ENCODE results near the gene TGFBR3.
A peak's percentile ranks its signal among the peaks of the same experiment; 100 is the strongest.

TGFBR3 gene

DNA sequence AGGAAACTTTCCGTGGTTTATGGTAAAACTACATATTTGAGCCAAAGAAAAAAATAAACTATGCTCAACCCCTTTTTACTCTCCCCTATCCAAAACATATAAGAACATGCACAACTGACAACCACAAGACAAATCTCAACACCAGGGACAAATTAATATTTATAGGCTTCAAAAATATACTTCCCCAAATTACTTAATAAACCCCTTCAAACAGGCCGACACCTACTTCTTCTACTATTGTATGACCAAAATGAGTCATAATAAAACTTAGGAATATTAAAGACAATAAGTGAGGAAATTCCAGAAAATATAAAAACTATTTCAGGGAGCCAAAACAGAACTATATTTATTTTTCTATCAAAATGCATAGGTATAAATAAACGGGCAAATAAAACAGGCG is 71.5 kb downstream of the TGFBR3 start:
- Histone ChIP-seq H3K36me3 (ENCODE audit: control insufficient read depth, insufficient read depth, low read length) (no peaks in the 10 kb centered on the region), H3K9me3 (ENCODE audit: control insufficient read depth, low read length) (no peaks in the 10 kb centered on the region), H3K27ac (ENCODE audit: insufficient read depth, low read length, poor library complexity, severe bottlenecking) (no peak overlapping the region), H3K4me1 (ENCODE audit: control insufficient read depth, insufficient read depth, low read length, poor library complexity, severe bottlenecking) (peaks cover 4% of the 10 kb centered on the region), H3K27me3 (replicated peaks; ENCODE audit: control insufficient read depth, insufficient read depth, low read length, poor library complexity, severe bottlenecking) (no peaks in the 10 kb centered on the region), H3K4me3 (ENCODE audit: insufficient read depth, low read depth, low read length, poor library complexity, severe bottlenecking) (no peak overlapping the region)
- DNase-seq = no peak

DNA sequence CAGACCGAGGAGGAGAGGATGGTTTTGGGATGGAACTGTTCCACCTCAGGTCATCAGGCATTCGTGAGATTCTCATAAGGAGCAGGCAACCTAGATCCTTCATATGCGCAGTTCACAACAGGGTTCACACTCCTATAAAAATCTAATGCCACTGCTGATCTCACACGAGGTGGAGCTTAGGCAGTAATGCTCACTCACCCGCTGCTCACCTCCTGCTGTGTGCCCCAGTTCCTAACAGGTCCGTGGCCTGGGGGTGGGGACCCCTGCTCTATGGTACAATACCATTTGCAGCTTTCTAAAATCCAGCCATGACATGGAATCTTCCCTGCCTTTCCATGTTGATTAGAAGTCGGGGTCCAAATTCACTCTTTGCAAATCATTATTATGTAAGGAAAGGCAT is 72.1 kb downstream of the TGFBR3 start:
- no peak overlapping the region for H3K4me3 ChIP-seq (ENCODE audit: insufficient read depth, low read depth, low read length, poor library complexity, severe bottlenecking)
- H3K9me3 ChIP-seq (ENCODE audit: control insufficient read depth, low read length) = no peaks in the 10 kb centered on the region
- no peak overlapping the region for H3K27ac ChIP-seq (ENCODE audit: insufficient read depth, low read length, poor library complexity, severe bottlenecking)
- H3K4me1 ChIP-seq (ENCODE audit: control insufficient read depth, insufficient read depth, low read length, poor library complexity, severe bottlenecking) = peaks cover 8% of the 10 kb centered on the region
- DNase-seq = no peak
- no peaks in the 10 kb centered on the region for H3K27me3 ChIP-seq (replicated peaks; ENCODE audit: control insufficient read depth, insufficient read depth, low read length, poor library complexity, severe bottlenecking)
- H3K36me3 ChIP-seq (ENCODE audit: control insufficient read depth, insufficient read depth, low read length) = no peaks in the 10 kb centered on the region

DNA sequence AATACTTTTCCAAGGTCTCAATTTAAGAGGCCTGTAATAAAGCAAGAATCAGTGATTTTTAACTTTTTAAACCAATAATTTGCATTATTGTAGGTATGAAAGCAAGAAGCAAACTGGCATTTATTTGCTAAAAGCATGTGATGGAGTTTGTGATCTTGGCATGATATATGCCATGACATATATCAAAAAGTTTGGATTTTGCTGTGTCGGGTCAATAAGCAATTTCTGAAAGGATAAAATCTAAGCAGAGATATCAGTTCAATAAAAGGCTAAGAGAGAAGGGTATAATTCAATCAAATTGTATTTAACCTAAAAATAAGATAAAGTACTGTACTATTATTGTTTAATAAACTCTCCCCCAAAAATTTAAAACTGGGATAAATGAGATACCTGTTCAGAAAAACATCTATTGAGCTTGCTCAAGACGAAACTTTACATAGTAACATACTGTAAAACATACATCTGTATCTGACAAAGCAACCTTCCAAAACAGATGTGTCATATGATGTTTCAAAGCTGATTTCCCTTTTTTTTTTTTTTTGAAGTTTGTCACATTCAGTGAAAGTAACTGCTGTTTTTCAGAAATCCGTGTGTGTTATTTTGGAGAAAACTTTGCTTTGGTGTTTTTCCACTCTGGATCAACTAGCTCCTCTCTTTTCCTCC is 74.5 kb downstream of the TGFBR3 start:
- Histone ChIP-seq H3K36me3 (ENCODE audit: control insufficient read depth, insufficient read depth, low read length) (no peaks in the 10 kb centered on the region), H3K4me3 (ENCODE audit: insufficient read depth, low read depth, low read length, poor library complexity, severe bottlenecking) (no peak overlapping the region), H3K27me3 (replicated peaks; ENCODE audit: control insufficient read depth, insufficient read depth, low read length, poor library complexity, severe bottlenecking) (no peaks in the 10 kb centered on the region), H3K4me1 (ENCODE audit: control insufficient read depth, insufficient read depth, low read length, poor library complexity, severe bottlenecking) (peaks cover 8% of the 10 kb centered on the region), H3K27ac (ENCODE audit: insufficient read depth, low read length, poor library complexity, severe bottlenecking) (no peak overlapping the region), H3K9me3 (ENCODE audit: control insufficient read depth, low read length) (no peaks in the 10 kb centered on the region)
- DNase-seq = no peak

DNA sequence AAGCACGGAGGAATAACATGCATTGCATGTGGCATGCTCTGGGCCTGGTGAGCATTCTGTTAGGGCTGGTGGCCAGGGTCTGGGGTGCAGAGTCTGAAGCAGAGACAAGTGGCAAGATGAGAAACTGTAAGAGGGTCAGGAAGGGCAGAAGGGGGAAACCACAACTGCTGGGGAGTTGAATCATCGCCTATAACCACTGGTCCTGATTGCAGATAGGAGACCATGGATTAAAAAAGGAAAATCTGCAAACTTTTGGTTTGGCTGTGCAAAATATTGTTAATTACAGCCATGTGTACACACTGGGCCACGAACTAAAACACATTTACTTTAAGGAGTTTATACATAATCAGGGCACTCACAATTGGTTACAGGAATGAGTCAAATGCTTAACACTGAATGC is 76.6 kb downstream of the TGFBR3 start:
- DNase-seq = no peak
- Histone ChIP-seq H3K4me1 (ENCODE audit: control insufficient read depth, insufficient read depth, low read length, poor library complexity, severe bottlenecking) (peaks cover 11% of the 10 kb centered on the region), H3K27me3 (replicated peaks; ENCODE audit: control insufficient read depth, insufficient read depth, low read length, poor library complexity, severe bottlenecking) (no peaks in the 10 kb centered on the region), H3K36me3 (ENCODE audit: control insufficient read depth, insufficient read depth, low read length) (no peaks in the 10 kb centered on the region), H3K27ac (ENCODE audit: insufficient read depth, low read length, poor library complexity, severe bottlenecking) (no peak overlapping the region), H3K9me3 (ENCODE audit: control insufficient read depth, low read length) (no peaks in the 10 kb centered on the region), H3K4me3 (ENCODE audit: insufficient read depth, low read depth, low read length, poor library complexity, severe bottlenecking) (no peak overlapping the region)

DNA sequence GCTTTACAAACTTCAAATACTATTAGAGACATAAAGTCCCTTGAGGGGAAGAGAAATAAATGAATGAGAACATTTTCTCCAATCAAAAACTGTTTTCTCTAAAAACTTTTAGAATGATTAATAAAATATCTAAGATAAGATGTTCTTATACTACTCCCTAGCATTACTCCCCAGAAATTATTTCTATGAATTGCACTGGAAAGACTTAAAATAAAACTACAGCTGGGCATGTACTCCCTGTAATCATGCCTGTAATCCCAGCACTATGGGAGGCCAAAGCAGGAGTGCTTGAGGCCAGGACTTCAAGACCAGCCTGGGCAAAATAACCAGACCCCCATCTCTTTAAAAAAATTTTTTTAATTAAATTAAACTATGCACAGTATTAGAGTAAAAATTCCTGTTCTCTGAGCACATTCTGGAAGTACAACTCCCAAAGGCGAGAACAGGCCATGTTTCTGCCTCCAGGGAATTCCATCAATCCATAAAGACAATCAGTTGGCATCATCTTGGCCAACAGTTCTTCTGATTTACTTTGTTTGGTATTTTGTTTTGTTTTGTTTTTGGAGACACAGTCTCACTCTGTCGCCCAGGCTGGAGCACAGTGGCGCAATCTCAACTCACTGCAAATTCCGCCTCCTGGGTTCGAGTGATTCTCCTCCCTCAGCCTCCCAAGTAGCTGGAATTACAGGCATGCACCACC is 77.9 kb downstream of the TGFBR3 start:
- no peaks in the 10 kb centered on the region for H3K27me3 ChIP-seq (replicated peaks; ENCODE audit: control insufficient read depth, insufficient read depth, low read length, poor library complexity, severe bottlenecking)
- no peak overlapping the region for H3K27ac ChIP-seq (ENCODE audit: insufficient read depth, low read length, poor library complexity, severe bottlenecking)
- no peak for DNase-seq
- peaks cover 20% of the 10 kb centered on the region for H3K4me1 ChIP-seq (ENCODE audit: control insufficient read depth, insufficient read depth, low read length, poor library complexity, severe bottlenecking)
- no peaks in the 10 kb centered on the region for H3K9me3 ChIP-seq (ENCODE audit: control insufficient read depth, low read length)
- H3K36me3 ChIP-seq (ENCODE audit: control insufficient read depth, insufficient read depth, low read length) = no peaks in the 10 kb centered on the region
- H3K4me3 ChIP-seq (ENCODE audit: insufficient read depth, low read depth, low read length, poor library complexity, severe bottlenecking) = no peak overlapping the region

DNA sequence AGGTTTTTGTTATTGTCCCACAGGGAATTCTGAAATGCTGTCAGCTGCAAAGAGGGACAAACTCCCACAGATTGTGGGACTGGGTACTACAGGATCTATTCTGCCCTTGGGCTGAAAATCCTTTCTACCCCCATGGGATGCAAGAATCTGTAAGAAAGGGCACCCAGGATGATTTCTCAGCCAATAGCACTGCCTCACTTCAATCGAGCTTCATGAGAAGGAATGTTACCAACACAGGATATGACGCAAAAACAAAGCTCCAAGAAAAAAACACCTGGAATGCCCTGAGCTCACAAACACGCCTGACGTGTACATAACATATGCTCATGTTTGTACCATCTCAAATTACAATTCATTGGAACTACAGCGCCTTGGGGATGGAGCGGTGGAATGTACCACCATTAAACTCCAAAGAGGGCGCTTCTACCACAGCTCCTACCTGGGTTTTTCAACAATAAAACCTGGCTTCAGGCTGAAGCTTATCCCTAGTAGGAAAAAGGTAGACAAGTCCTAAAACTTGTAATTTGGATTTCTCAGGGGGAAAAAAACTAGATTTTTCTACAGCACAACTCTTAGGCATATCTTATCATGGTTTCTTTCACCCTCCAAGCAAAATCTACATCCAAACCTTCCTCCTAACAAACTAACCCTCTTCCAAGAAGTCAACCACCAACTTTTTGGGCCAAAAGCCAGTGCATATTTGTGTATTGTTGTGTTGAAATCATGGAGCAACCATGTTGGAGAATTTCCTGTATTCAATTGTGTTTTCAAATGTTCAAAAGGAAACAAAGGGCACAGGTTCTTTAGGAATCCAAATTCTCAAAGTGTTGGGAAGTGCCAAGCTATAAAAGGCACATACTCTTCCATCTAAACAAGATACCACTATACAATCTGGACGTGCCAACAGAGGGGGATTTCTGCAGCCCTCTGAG is 78.9 kb downstream of the TGFBR3 start:
- Histone ChIP-seq H3K4me3 (ENCODE audit: insufficient read depth, low read depth, low read length, poor library complexity, severe bottlenecking) (no peak overlapping the region), H3K27ac (ENCODE audit: insufficient read depth, low read length, poor library complexity, severe bottlenecking) (no peak overlapping the region), H3K27me3 (replicated peaks; ENCODE audit: control insufficient read depth, insufficient read depth, low read length, poor library complexity, severe bottlenecking) (no peaks in the 10 kb centered on the region), H3K36me3 (ENCODE audit: control insufficient read depth, insufficient read depth, low read length) (no peaks in the 10 kb centered on the region), H3K9me3 (ENCODE audit: control insufficient read depth, low read length) (no peaks in the 10 kb centered on the region), H3K4me1 (ENCODE audit: control insufficient read depth, insufficient read depth, low read length, poor library complexity, severe bottlenecking) (peaks cover 23% of the 10 kb centered on the region)
- no peak for DNase-seq

DNA sequence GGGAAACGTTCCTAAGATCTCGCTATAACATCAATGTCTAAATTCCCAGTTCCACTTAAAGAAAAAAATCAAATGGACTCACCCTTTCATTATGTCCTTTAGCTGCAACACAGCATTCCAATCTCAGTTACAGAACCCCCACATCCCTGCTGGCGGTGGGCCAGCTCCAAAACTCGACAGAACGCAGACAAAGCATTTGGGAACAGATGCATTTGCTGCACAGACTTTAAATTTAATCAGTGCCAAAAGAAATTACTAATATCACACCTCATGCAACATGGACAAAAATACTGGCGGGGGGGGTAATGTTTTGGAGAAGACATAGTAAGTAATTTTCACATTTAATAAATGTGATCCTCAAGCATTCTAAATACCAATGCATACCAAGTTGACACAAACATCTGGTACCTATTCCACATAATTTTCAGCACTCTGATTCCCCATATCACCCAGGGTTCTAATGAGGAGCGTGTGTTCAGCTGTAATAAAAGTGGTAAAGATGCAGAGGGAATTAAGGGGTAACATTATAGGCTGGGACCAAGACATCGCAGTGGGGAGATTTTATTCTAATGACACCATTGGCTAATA is 79.7 kb downstream of the TGFBR3 start:
- H3K36me3 ChIP-seq (ENCODE audit: control insufficient read depth, insufficient read depth, low read length) = no peaks in the 10 kb centered on the region
- peaks cover 21% of the 10 kb centered on the region for H3K4me1 ChIP-seq (ENCODE audit: control insufficient read depth, insufficient read depth, low read length, poor library complexity, severe bottlenecking)
- DNase-seq = no peak
- H3K27ac ChIP-seq (ENCODE audit: insufficient read depth, low read length, poor library complexity, severe bottlenecking) = no peak overlapping the region
- no peak overlapping the region for H3K4me3 ChIP-seq (ENCODE audit: insufficient read depth, low read depth, low read length, poor library complexity, severe bottlenecking)
- H3K9me3 ChIP-seq (ENCODE audit: control insufficient read depth, low read length) = no peaks in the 10 kb centered on the region
- H3K27me3 ChIP-seq (replicated peaks; ENCODE audit: control insufficient read depth, insufficient read depth, low read length, poor library complexity, severe bottlenecking) = no peaks in the 10 kb centered on the region

DNA sequence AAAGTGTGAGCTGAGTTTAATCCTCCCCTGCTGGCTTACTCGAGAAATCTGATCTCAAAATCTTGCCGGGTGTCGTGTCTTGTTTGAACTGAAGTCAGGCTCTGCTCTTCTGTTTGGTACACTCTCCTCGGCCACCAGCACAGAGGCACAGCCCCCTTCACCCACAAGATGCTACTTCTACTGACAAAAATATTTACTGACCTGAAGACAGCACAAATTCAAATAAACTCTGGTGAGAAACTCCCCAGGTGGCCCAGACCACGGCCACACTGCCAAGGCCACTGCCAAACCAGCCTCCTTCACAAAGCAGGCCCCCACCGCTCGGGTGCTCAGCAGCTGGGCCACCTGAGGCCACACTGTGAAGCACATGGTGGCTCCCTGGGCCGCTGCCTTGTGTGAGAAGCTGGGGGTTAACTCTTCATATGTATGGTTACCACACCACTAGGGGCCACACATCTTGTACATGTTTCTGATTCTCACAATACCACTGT is 80.6 kb downstream of the TGFBR3 start:
- H3K27me3 ChIP-seq (replicated peaks; ENCODE audit: control insufficient read depth, insufficient read depth, low read length, poor library complexity, severe bottlenecking) = no peaks in the 10 kb centered on the region
- no peak overlapping the region for H3K4me3 ChIP-seq (ENCODE audit: insufficient read depth, low read depth, low read length, poor library complexity, severe bottlenecking)
- H3K9me3 ChIP-seq (ENCODE audit: control insufficient read depth, low read length) = no peaks in the 10 kb centered on the region
- peak in 1 of 3 donors; percentile 5 for DNase-seq
- no peaks in the 10 kb centered on the region for H3K36me3 ChIP-seq (ENCODE audit: control insufficient read depth, insufficient read depth, low read length)
- H3K4me1 ChIP-seq (ENCODE audit: control insufficient read depth, insufficient read depth, low read length, poor library complexity, severe bottlenecking) = peaks cover 21% of the 10 kb centered on the region
- peak overlapping the region; percentile 96 for H3K27ac ChIP-seq (ENCODE audit: insufficient read depth, low read length, poor library complexity, severe bottlenecking)

DNA sequence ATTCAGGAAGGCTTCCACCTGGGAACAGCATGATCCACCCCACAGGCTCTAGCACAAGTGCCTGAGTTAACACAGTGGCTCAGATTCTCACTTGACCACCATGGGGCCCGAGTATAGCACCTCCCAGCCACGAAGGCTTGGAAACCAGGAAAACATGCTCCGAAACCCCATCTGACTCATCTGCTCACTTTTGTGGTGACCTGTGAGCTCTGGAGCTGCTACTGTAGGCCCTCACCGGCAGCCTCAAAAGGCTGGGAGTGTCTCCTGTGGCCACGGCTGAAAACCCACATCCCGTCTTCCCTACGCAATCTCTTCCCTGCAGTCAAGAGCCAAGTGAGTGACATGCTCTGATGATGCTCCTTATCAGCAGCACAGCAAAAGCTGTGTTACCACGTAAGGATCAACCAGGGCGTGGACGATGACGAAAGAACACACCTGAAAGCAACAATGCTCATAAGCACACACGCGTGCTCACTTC is 81.4 kb downstream of the TGFBR3 start:
- Histone ChIP-seq H3K4me3 (ENCODE audit: insufficient read depth, low read depth, low read length, poor library complexity, severe bottlenecking) (peak overlapping the region; percentile 6), H3K4me1 (ENCODE audit: control insufficient read depth, insufficient read depth, low read length, poor library complexity, severe bottlenecking) (peaks cover 21% of the 10 kb centered on the region), H3K9me3 (ENCODE audit: control insufficient read depth, low read length) (no peaks in the 10 kb centered on the region), H3K27me3 (replicated peaks; ENCODE audit: control insufficient read depth, insufficient read depth, low read length, poor library complexity, severe bottlenecking) (no peaks in the 10 kb centered on the region), H3K27ac (ENCODE audit: insufficient read depth, low read length, poor library complexity, severe bottlenecking) (peak overlapping the region; percentile 96), H3K36me3 (ENCODE audit: control insufficient read depth, insufficient read depth, low read length) (no peaks in the 10 kb centered on the region)
- DNase-seq = peak; percentile 75 to 91 (median 86)

Data from effector memory CD4-positive, alpha-beta T cell (primary cell).